HG02852 (cell line): ENCODE data around the gene PDHB.
"Not testable (repeated sequence)": the region's sequence is repeated elsewhere in the genome, so short reads cannot be mapped to it uniquely, and the experiment has no call there.

Experiments used
- ATAC-seq: cut with Tn5 transposase; IDR thresholded peaks from one replicate; pipeline ENCODE4 v1.9.1; 2021; ENCODE audit warnings: mild to moderate bottlenecking, moderate library complexity; ENCODE audit not compliant: unreplicated experiment

Gene PDHB

DNA sequence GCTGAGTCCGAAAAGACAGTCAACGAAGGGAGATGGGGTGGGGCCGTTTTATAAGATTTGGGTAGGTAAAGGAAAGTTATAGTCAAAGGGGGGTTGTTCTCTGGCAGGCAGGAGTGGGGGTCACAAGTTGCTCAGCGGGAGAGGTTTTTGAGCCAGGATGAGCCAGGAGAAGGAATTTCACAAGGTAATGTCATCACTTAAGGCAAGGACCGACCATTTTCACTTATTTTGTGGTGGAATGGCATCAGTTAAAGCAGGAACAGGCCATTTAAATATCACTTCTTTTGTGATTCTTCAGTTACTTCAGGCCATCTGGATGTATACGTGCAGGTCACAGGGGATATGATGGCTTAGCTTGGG lies 7.3 kb upstream of the PDHB start:
- not testable (repeated sequence) for ATAC-seq

DNA sequence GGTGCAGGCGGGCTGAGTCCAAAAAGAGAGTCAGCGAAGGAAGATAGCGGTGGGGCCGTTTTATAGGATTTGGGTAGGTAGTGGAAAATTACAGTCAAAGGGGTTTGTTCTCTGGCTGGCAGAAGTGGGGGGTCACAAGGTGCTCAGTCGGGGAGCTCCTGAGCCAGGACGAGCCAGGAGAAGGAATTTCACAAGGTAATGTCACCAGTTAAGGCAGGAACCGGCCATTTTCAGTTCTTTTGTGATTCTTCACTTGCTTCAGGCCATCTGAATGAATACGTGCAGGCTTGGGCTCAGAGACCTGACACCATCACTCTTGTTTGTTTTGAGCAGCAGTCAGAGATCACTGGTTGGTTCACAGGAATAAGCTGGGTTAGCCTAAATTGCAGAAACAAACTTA lies 3.6 kb upstream of the PDHB start:
- not testable (repeated sequence) for ATAC-seq

DNA sequence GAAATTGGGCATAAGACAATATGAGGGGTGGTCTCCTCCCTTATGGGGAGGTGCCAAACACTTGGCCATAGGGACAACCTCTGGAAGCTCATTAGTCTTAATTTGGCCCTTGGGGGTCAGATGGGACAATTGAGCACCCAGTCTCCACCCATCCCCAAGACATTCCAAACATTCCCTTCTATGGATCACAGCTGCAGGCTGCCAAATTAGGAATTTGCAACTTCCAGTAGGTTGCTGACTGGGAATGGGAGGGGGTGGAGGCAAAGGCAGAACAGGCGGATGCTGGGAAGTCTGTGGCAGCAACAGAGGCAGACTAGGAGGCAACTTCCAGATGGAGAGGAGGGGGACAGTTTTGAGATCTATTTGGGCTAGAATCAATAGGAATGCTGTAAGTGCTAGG lies 1.4 kb upstream of the PDHB start:
- no peak for ATAC-seq

DNA sequence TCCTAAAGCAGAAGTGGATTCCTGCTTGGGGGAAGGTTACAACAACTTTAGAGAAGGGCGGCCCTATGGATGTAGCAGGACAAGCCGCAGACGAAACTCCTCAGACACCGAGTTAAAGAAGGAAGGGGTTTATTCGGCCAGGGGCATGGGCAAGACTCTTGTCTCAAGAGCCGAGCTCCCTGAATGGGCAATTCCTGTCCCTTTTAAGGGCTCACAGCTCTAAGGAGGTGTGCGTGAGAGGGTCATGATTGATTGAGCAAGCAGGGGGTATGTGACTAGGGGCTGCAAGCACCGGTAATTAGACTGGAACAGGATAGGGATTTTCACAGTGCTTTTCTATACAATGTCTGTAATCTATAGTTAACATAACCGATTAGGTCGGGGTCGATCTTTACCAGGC lies 879 bp upstream of the PDHB start:
- no peak for ATAC-seq

DNA sequence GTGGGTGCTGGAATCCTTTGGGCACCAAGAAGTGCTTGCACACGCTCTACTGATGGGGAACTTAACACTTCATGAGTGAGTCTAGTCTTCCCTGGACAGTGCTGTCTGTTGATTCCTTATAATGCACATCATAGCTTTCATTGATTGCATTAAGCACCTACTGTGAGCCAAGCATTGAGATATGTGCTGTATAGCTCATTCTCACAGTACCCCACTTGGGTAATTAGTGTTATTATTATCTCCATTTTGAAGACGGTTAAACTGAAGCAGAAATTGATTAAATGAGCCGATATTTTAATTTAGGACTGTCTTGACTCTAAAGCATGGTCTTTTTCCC lies 504 bp upstream of the PDHB start:
- no peak for ATAC-seq

DNA sequence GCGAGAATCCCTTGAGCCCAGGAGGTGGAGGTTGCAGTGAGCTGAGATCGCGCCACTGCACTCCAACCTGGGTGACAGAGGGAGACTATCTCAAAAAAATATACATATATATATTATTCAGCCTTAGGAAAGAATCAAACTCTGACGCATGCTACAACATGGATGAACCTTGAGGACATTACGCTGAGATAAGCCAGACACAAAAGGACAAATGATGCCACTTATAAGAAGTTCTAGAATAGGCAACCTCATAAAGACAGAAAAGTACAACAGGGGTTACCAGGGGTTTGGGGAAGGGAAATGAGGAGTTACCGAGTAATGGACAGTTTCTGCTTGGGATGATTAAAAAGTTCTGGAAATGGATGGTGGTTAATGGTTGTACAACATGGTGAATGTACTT lies 727 bp downstream of the PDHB start:
- ATAC-seq = no peak

DNA sequence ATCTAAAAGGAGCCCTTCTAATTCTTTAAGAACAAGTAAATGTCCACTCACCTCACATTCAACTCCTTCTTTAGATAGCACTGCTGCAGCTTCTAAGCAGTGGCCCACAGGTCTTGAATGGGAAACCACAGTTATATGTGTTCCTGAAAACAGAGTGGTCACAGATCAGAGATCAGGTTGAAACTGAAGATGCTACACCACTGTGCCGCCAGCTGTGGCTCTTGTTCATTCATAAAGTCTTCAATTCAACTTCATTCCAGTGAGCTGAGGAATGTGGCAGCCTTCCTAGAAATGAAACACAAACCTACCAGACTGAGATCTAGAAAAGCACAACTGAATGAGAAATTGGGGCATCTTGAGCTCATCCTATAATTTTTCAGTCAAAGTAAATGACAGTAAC lies 4.0 kb downstream of the PDHB start:
- ATAC-seq = peak; percentile 57

DNA sequence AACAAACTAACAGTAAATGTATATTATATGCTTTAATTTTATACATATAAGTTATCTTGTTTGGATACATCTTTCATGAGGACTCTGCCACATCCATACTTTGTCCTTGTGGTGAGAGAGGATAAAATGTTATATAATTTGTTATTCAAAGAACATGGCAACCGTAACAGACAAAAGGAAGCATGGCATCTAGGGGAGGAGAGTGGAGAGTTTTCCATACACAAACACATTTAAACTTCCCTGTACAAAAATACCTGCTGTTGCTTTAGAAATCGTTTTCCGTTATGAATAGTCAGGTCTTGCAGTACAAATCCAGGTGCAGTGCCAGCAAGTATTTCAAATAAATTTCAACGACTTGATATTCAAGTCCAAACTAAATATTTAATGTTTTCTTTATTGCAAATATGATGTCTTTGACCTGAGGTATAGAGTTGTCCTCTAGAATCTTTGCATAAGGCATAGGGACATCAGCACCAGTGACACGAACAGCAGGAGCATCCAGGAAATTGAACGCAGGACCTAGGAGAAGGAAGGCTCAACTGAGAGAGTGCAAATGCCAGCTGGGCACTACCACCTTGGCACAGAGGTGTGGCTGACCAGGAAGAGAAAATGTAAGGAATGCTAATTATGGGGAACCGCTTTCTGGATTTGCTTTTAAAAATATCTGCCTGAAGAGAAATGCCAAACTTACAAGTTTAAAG lies 5.8 kb downstream of the PDHB start:
- ATAC-seq = no peak

DNA sequence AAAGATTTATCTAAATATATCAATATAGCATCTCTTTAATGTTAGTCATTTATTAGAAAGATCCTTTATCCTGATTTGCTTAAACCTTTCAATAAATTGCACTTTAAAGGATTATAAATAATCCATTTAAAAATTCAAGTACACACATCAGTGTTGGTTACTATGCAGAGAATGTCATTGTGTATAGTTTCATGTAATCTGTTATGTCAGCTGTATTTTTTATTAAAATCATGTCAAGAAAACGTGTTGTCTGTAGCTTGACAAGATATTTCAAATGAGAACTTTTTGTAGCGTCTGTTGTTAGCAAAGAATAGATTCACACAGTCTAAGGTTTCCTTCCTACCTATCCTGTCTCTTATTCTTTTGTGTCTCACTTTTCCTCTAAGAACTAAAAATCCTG lies 7.8 kb downstream of the PDHB start:
- no peak for ATAC-seq

DNA sequence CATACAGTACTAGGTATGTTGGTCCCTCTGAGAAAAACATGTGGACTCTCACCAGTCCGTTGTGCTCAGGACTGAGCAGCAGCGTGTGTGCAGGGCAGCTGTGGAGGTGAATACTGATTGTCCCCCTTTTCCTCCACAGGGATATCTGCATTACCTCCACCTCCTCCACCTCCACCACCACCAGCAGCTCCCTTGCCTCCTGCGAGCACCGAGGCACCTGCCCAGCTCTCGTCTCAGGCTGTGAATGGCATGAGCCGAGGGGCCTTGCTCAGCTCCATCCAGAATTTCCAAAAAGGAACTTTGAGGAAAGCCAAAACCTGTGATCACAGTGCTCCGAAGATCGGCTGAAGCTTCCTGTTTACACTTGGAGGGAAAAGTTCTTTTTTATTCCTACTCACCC lies 9.0 kb downstream of the PDHB start:
- ATAC-seq = no peak

DNA sequence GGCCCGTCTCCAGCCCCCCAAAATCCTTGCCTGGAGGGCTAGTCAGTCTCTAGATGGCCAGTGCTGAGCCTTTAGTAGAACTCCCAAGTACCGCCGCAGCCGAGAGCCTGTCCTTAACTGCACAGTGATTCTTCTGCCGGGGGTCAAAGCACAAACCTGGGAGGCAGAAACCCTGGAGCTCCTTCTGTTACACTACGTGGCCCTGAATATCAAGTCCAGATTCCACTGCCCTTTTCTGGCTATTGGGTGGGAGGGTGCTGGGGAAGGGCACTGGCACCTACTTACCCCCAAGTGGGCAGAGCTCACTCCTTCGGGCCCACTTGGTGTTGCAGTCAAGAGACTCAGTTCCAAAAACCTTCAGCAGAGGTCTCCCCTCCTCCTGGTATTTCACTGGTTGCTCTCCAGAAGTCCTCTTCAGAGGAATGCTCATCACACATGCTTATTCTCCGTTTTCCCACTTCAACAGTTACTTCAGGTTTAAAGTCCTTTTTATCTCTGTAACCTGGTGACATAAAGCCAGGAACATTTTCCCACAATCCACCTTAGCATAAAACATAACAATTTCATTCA lies 10.8 kb downstream of the PDHB start:
- ATAC-seq = no peak

DNA sequence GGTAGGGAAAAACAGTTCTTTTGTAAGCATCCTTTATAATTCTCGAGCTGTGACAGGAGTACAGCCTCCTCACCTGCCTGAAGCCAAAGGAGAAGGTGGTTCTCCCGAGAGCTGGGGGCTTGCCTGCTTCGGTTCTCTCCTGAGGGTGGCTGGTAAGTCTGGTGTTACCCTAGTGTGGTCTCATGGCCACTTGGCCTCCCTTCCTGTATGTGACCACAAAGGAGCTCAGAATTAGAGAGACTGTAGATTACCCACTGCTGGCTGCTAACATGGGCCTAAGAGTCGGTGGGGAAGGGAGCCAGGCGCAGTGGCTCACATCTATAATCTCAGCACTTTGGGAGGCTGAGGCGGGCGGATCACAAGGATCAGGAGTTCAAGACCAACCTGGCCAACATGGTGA lies 12.6 kb downstream of the PDHB start:
- no peak for ATAC-seq

DNA sequence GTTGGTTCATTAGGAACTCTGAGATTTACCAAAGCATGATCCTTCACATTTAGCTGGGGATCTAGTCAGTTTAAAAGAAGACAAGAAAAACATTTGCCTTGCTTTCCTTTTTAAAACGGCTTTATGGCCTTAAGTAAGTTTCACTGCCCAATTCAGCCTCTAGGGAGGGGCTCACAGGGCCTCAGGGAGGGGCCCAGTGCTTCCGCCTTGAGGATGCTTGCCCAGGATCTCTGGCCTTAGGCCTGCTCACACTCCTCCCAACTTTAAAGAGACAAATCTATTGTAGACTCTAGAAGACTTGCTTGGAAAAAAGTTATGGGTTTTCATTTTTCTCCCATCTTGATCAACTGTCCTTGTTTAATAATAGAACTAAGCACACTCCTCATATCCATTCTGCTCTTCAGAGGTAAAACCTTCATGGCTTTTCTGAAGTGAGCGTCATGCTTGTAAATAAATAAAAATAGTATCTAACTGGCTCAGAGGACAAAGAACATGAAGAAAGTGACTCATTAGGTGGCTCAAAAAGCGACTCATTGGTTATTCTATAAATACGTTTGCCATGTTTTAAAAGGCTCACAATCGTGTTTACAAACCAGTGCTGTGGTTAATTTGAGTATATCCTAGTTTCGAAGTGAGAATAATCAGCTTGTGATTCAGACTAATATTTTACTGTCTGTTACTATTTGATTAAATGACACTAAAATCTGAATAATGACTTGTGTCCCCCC lies 13.7 kb downstream of the PDHB start:
- peak; percentile 88 for ATAC-seq

DNA sequence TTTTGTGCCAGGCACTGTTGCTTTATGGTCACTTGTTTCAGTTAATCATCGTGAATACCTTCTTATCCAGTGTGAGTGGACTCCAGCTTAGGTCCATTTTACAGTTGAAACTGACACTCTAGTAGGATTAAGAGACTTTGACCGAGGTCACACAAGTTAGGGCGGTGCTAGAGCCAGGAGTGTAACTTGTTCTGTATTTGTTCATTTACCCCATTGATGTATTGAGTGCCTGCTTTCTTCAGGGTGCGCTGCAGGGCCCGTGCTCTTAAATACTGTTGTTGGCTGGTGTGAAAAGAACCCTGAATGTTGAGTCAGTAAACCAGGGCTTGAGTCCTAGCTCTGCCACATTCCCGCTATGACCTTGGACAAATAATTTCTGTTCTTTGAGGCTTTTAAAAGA lies 15.4 kb downstream of the PDHB start:
- ATAC-seq = no peak

DNA sequence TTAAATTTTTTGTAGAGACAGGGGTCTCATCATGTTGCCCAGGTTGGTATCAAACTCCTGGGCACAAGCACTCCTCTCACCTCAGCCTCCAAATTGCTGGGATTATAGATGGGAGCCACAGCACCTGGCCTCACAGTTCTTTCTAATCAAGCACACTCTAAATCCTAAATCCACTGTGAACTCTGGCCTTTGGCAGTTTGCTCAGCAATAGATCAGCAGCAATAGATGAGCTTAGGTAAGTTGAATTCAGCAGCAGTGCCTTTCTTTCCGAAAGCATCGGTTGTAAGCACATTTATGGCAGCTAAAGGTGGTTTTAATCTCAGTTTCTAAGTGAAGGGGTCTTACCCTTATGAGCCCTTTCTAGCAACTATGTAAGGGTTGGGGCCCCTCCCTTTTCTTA lies 16.6 kb downstream of the PDHB start:
- ATAC-seq = no peak

DNA sequence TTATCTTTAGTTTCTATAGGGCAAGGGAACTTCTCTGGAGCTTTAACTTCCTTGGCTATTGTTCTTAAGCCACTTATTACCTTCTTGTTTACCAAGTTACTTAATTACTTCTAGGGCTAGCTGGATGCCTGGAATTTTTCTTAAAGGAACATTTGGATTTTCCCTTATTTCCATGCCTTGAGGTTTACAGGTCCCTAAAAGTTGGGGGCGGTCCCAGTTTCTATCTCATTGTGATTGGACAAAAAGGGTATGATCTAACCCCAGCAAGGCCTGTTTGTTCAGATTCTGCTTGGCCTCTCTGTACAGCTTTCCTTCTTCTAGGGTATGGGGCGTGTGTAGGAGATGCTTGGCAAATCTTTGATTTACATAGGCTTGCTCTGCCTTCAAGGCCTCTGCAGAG lies 17.4 kb downstream of the PDHB start:
- no peak for ATAC-seq

DNA sequence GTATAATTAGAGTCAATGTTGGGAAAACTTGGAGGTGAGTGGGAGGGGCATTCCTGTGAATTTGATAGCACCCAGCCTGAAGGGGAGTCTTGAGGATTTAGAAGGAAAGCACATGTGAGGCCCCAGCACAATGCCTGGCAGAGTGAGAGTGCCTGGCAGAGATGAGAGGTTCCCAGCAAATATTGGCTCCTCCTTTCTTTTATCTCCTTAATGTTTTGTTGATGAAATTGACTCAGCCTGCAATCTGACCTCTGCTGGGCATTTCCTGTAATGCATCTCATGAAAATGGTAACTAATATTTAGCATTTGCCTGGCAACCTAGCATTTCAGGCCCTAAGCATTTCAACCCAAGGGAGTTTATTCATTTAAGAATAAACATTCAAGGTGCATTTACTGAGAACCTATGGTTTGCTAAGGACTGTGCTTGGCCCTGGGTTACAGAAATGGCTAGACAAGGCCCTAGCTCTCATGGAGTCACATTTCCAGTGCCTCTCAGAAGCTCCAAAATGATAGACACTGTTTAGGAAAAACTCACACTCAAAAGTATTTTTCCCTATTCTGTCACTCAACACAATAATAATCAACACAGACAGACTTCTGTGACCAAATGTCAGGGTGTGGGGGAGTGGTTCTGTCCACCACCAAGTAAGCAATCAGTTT lies 19.0 kb downstream of the PDHB start:
- no peak for ATAC-seq

DNA sequence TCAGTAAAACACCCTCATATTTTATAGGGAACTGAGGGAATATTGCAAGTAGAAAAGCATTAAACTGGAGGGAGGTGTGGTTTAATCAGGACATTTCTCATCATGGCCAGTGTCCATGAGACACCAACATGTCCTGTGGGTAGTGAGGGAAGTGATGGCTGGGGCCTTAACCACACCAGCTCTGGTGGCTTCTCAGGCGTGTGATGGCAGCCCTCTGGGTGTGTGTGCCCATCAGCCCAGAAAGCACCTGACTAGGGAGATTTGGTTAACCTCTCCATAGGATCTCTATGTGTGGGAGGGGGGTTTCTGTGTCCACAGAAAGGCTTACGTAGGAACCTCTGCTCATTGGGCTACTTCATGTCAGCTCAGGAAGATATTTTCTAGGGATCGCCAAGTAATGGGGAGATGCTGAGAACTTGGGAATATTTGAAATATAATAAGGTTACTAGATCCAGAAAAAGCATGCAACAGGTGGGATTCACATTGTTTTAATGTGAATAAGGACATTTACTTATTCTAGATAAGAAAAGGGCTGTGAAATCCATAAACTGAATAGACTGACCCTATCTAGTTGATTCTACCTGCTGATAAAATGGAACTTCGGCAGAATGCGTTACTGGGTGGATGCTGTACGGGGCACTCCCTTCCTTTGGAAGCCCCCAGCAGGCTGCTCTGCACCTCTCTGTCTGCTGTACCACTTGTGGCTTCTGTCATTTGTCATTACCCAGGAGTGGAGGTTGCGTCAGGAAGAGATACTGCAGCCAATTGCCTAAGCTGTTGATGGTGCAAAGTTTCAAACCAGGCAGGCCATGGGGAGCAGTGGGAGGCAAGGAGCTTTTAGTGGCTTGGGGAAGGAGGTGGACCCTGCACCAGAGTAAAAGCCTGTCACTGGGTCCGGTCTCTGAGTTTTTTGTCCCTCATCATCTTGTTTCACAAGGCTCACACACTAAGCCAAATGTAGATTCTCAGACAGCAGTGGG lies 21.5 kb downstream of the PDHB start:
- no peak for ATAC-seq

DNA sequence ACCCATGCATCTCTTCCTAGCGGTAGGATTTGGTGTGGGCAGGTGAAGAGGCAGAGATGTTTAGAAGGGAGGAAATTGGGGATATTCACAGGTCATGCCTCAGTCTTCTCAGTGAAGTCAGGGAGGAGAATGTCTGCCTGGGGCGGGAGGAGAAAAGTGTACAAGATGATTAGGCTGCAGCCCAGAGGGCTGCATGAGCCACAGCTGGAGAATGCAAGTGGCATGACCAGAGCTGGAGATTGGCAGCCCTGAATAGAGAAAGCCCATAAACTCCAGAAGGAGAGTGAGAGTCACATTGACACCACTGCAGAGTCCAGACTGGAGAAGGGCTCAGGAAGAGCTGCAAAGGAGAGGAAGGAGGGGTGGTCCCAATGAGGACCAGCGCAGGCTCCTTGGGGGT lies 22.6 kb downstream of the PDHB start:
- ATAC-seq = no peak

DNA sequence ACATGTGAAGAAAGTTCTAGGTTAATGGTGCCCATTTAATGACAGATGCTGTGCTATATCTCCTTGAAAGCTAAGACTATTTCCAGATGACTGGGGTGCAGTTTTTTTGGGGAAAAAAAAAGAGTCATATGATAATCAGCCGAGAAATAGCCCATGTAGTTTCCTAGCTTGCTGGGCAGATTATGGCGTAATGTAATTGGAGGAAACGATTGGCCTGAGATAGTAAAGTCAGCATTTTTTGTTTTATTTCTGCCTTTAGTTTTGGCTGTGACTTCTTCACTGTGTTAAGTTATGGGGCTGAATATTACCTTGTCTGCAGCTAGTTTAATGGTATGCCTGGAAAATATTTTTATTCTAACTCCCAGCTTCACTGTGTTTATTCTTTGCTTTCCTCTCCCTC lies 24.0 kb downstream of the PDHB start:
- no peak for ATAC-seq

DNA sequence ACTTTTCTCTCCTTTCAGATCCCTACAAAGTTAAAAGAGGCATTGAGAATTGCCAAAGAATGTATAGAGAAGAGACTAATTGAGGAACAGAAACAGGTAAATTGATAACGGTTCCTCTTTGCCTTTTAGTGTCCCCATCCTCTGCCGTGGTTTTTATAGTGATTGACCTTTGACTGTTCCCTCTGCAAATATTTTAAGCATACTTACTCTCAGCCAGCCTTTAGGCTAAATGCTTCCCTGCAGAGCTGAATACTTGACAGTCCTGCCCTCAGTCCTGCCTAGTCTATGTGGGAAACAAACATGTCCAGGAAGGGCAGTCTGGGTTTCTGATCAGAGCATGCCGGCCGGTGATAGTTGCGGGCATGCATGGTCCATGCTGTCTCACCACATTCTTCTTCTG lies 24.7 kb downstream of the PDHB start:
- no peak for ATAC-seq
